PC-9 (cell line): Measurements from ENCODE around the gene TEAD3. TPM values are rescaled to one million over a fixed set of nuclear protein-coding genes. Genes with fewer than 3 reads are reported as not detected.

Experiments used
- BruUV-seq: library from RNA; stranded (reverse); fragments of 400-500 nt; replicated peaks from 2 replicates; lab custom pipeline; 2021; lab: Mats Ljungman, UMichigan
- CTCF ChIA-PET: fragments of 300-600 bp; sonication (Branson Sonifier 250); formaldehyde crosslinking; loops from one replicate; lab custom pipeline; 2022; ENCODE audit warnings: antibody characterized with exemption; lab: Charles Lee
- POLR2A ChIA-PET: fragments of 300-600 bp; sonication (Branson Sonifier 250); formaldehyde crosslinking; loops from one replicate; lab custom pipeline; 2022; ENCODE audit warnings: antibody characterized with exemption; ENCODE audit not compliant: unreplicated experiment; lab: Charles Lee
- DNase-seq, 2 experiments: peaks; one replicate each; pipeline versions ENCODE4 v3.0.0 to v3.0.0-alpha.2; 2015 to 2022; ENCODE audit warnings: mixed read lengths in 1 of 2
- H2AFZ ChIP-seq: fragments of 200-600 bp; sonication (generic); 2 replicates; pipeline ENCODE4 v1.8.1; 2017; ENCODE audit warnings: antibody characterized with exemption
- H3F3A ChIP-seq: fragments of 200-600 bp; sonication (generic); 2 replicates; pipeline ENCODE4 v1.8.1; 2017; ENCODE audit warnings: antibody characterized with exemption, mild to moderate bottlenecking, low read depth; ENCODE audit not compliant: insufficient read depth
- H3K27ac ChIP-seq: fragments of 200-600 bp; sonication (generic); 2 replicates; pipeline ENCODE4 v1.6.1; 2016; ENCODE audit warnings: mixed run types
- H3K27me3 ChIP-seq: fragments of 200-600 bp; sonication (generic); 2 replicates; pipeline ENCODE4 v1.6.1; 2016; ENCODE audit warnings: low read depth, mixed run types; ENCODE audit not compliant: insufficient read depth
- H3K36me3 ChIP-seq: fragments of 200-600 bp; sonication (generic); 2 replicates; pipeline ENCODE4 v1.6.1; 2016; ENCODE audit warnings: low read depth, mixed run types
- H3K4me1 ChIP-seq: fragments of 200-600 bp; sonication (generic); replicated peaks from 2 replicates; pipeline ENCODE4 v1.6.1; 2016; ENCODE audit warnings: mixed run types; ENCODE audit not compliant: insufficient read depth
- H3K4me2 ChIP-seq: fragments of 200-600 bp; sonication (generic); 2 replicates; pipeline ENCODE4 v1.6.1; 2017; ENCODE audit warnings: mixed run types
- H3K4me3 ChIP-seq: fragments of 200-600 bp; sonication (generic); 2 replicates; pipeline ENCODE4 v1.6.1; 2016; ENCODE audit warnings: mixed run types
- H3K79me2 ChIP-seq: fragments of 200-600 bp; sonication (generic); 2 replicates; pipeline ENCODE4 v1.6.1; 2017; ENCODE audit warnings: low read depth, mixed run types
- H3K9me2 ChIP-seq: fragments of 200-600 bp; sonication (generic); 2 replicates; pipeline ENCODE4 v1.8.1; 2017; ENCODE audit warnings: mild to moderate bottlenecking; ENCODE audit not compliant: insufficient read depth
- H3K9me3 ChIP-seq: fragments of 200-600 bp; sonication (generic); 2 replicates; pipeline ENCODE4 v1.8.1; 2016; ENCODE audit warnings: low read depth; ENCODE audit not compliant: insufficient read depth
- H4K20me1 ChIP-seq: fragments of 200-600 bp; sonication (generic); 2 replicates; pipeline ENCODE4 v1.8.1; 2017; ENCODE audit not compliant: insufficient read depth
- EZH2 ChIP-seq: fragments of 200-600 bp; sonication (generic); IDR thresholded peaks from 2 replicates; pipeline ENCODE4 v1.8.0; 2017; ENCODE audit warnings: antibody characterized with exemption, low read depth
- intact Hi-C: fragments of 100-400 bp; cut with micrococcal nuclease; formaldehyde crosslinking; loops from one replicate; pipeline ENCODE4 v1.10.0; 2022; ENCODE audit not compliant: unreplicated experiment
- total RNA-seq: library from RNA; stranded (reverse); gene quantifications from 2 replicates; pipeline ENCODE4 v1.2.3, GENCODE V29; 2021
- TF ChIP-seq, protein P1 (sequence below): fragments of 200-600 bp; sonication (generic); conservative IDR thresholded peaks from 2 replicates; pipeline ENCODE4 v1.6.1; 2017; ENCODE audit warnings: mixed run types, antibody characterized with exemption, mild to moderate bottlenecking, moderate library complexity

TEAD3 gene
- total RNA-seq, 1 experiment from 2014 or later = 40.1 TPM

GRCh38 chr6:35491558-35492257, 5.2 kb downstream of the TEAD3 start:
- intact Hi-C loops = no loop called here
- Histone ChIP-seq H3K4me2 (peak overlapping the region; percentile 64), H3K9me3 (no peaks in the 10 kb centered on the region), H3K9me2 (no peaks in the 10 kb centered on the region), H3K79me2 (peaks cover 83% of the 10 kb centered on the region), H3K4me1 (peaks cover 59% of the 10 kb centered on the region), H3F3A (peaks cover 27% of the 10 kb centered on the region), H3K36me3 (no peaks in the 10 kb centered on the region), H4K20me1 (peaks cover 18% of the 10 kb centered on the region; the same call in 1 of the 2 replicates), H3K27ac (no peak overlapping the region), H3K4me3 (no peak overlapping the region; the same call in 1 of the 2 replicates), H3K27me3 (no peaks in the 10 kb centered on the region), H2AFZ (no peak overlapping the region)
- BruUV-seq = no TSS peak
- no peak for TF ChIP-seq EZH2
- TF ChIP-seq, protein P1, sequence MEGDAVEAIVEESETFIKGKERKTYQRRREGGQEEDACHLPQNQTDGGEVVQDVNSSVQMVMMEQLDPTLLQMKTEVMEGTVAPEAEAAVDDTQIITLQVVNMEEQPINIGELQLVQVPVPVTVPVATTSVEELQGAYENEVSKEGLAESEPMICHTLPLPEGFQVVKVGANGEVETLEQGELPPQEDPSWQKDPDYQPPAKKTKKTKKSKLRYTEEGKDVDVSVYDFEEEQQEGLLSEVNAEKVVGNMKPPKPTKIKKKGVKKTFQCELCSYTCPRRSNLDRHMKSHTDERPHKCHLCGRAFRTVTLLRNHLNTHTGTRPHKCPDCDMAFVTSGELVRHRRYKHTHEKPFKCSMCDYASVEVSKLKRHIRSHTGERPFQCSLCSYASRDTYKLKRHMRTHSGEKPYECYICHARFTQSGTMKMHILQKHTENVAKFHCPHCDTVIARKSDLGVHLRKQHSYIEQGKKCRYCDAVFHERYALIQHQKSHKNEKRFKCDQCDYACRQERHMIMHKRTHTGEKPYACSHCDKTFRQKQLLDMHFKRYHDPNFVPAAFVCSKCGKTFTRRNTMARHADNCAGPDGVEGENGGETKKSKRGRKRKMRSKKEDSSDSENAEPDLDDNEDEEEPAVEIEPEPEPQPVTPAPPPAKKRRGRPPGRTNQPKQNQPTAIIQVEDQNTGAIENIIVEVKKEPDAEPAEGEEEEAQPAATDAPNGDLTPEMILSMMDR = no peak
- CTCF ChIA-PET = interaction anchor here (0.6 kb wide), 2 partner anchors 507 to 1634 kb away, joined by 3 to 4 read pairs; no protein-coding TSS in a partner anchor
- POLR2A ChIA-PET = no interaction called here
- peak in 1 of 2 experiments; percentile 60 for DNase-seq

- Histone ChIP-seq H3K79me2 (peaks cover 84% of the 10 kb centered on the region), H3K36me3 (no peaks in the 10 kb centered on the region), H3K9me3 (no peaks in the 10 kb centered on the region), H2AFZ (no peak overlapping the region), H3K27me3 (no peaks in the 10 kb centered on the region), H3K4me1 (peaks cover 65% of the 10 kb centered on the region), H3K4me2 (peak overlapping the region; percentile 64), H3K4me3 (no peak overlapping the region), H3K27ac (no peak overlapping the region), H3K9me2 (no peaks in the 10 kb centered on the region), H4K20me1 (peaks cover 18% of the 10 kb centered on the region; the same call in 1 of the 2 replicates), H3F3A (peaks cover 32% of the 10 kb centered on the region)
- POLR2A ChIA-PET = no interaction called here
- CTCF ChIA-PET = interaction anchor here (0.6 kb wide), 1 partner anchor 506 kb away, joined by 3 read pairs; no protein-coding TSS in a partner anchor
- BruUV-seq = no TSS peak
- no peak for DNase-seq
- TF ChIP-seq, protein P1 = no peak
- TF ChIP-seq EZH2 = no peak
- intact Hi-C loops = no loop called here
Measured at GRCh38 chr6:35490821-35491557, 5.9 kb downstream of the TEAD3 start.

GRCh38 chr6:35489995-35490791, 6.7 kb downstream of the TEAD3 start:
- TF ChIP-seq, protein P1 = no peak
- no peak for TF ChIP-seq EZH2
- H3K4me1 ChIP-seq = peaks cover 67% of the 10 kb centered on the region
- no peak overlapping the region for H3K4me3 ChIP-seq
- no TSS peak for BruUV-seq
- H3K36me3 ChIP-seq = no peaks in the 10 kb centered on the region
- no peaks in the 10 kb centered on the region for H3K27me3 ChIP-seq
- H3K79me2 ChIP-seq = peaks cover 76% of the 10 kb centered on the region
- peaks cover 18% of the 10 kb centered on the region; the same call in 1 of the 2 replicates for H4K20me1 ChIP-seq
- ChIA-PET POLR2A (no interaction called here), CTCF (no interaction called here)
- DNase-seq = no peak
- no peaks in the 10 kb centered on the region for H3K9me3 ChIP-seq
- H3F3A ChIP-seq = peaks cover 40% of the 10 kb centered on the region
- H3K9me2 ChIP-seq = no peaks in the 10 kb centered on the region
- intact Hi-C loops = no loop called here
- no peak overlapping the region for H3K4me2 ChIP-seq
- H2AFZ ChIP-seq = no peak overlapping the region
- H3K27ac ChIP-seq = no peak overlapping the region
